Activated CD4-positive, alpha-beta memory T cell treated with anti-CD3 and anti-CD28 coated beads, Interleukin-2, amount 10 ng/mL, durations not matched to agents 7 days and 5 days (primary cell): ENCODE data around the gene TMEM185B. TPM values are rescaled to one million over a fixed set of nuclear protein-coding genes. Genes with fewer than 3 reads are reported as not detected.

Experiments
- CTCF ChIA-PET: fragments of 350-600 bp; sonication (Branson Sonifier 250); formaldehyde crosslinking; loops from one replicate; lab custom pipeline; 2021; ENCODE audit warnings: antibody characterized with exemption, inconsistent platforms; lab: Charles Lee
- POLR2A ChIA-PET: fragments of 350-600 bp; sonication (Branson Sonifier 250); formaldehyde crosslinking; loops from one replicate; lab custom pipeline; 2021; ENCODE audit warnings: antibody characterized with exemption; lab: Charles Lee
- DNase-seq: peaks from one replicate; pipeline ENCODE4 v3.0.0-alpha.2; 2020
- H3K27ac Mint-ChIP-seq: one replicate; pipeline ENCODE4 v1.8.0; 2021; ENCODE audit warnings: mild to moderate bottlenecking, mixed read lengths
- H3K27me3 Mint-ChIP-seq: one replicate; pipeline ENCODE4 v1.8.0; 2021; ENCODE audit warnings: mixed read lengths
- H3K36me3 Mint-ChIP-seq: one replicate; pipeline ENCODE4 v1.8.0; 2021; ENCODE audit warnings: low read depth, mixed read lengths
- H3K4me1 Mint-ChIP-seq: one replicate; pipeline ENCODE4 v1.8.0; 2021; ENCODE audit warnings: mixed read lengths
- H3K4me3 Mint-ChIP-seq: one replicate; pipeline ENCODE4 v1.8.0; 2021; ENCODE audit warnings: mild to moderate bottlenecking, mixed read lengths
- H3K9me3 Mint-ChIP-seq: one replicate; pipeline ENCODE4 v1.8.0; 2021; ENCODE audit warnings: mixed read lengths
- total RNA-seq, 2 experiments: library from RNA; stranded (reverse); gene quantifications; one replicate each; pipeline ENCODE4 v1.2.3, GENCODE V29; 2021

The TMEM185B gene
- total RNA-seq, 2 experiments from 2014 or later = 19.2 to 21.8 TPM

DNA sequence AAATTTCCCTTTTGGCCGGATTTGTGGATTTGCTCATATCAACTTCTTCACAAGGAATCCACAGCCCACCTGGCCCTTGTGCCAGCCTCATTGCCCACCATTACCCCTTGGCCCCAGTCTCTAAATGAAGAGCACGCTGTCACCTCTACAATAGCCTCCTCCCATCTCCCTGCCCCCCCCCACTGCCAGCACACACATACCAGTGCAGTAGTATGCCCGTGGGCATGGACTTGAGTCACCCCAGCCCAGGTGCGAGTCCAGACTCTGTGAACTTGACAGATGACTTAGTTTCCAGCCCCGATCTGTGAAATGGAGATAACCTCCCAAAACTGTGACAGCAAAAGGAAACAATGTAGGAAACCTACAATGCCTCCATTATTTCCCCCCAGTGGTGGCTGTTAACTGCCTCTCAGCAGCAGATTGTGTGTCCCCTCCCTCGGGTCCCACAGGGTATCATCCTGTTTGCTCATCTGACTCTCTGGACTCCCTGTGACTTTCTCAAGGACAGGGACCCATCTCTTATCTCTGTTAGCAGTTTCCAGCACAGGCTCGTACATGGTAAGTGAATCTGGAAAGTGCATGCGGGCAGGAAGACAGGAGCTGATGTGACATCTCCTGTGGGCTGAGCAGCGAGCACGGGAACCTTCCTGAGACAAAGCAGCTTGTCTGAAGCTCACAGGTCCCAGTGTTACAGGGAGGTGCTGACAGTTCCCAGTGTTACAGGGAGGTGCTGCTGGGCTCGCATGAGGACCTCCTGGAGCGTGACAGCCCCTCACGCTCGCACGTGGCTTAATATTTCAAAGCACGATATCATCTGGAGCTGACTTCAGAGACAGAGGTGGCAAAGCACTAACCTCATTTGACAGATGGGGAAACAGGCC lies 4.2 kb upstream of the TMEM185B start:
- ChIA-PET CTCF (interaction anchor here (1.5 to 2.5 kb wide), 3 partner anchors 30 to 86 kb away, joined by 3 to 16 read pairs (median 5); no protein-coding TSS in a partner anchor), POLR2A (interaction anchor here (1.0 to 1.2 kb wide), 2 partner anchors 25 to 65 kb away, joined by 3 to 5 read pairs; partner anchors contain the start of gene RALB)
- H3K36me3 Mint-ChIP-seq = peaks cover 68% of the 10 kb centered on the region
- H3K27me3 Mint-ChIP-seq = no peaks in the 10 kb centered on the region
- peak overlapping the region; percentile 55 for H3K27ac Mint-ChIP-seq
- H3K4me3 Mint-ChIP-seq = no peak overlapping the region
- peaks cover under 1% of the 10 kb centered on the region for H3K9me3 Mint-ChIP-seq
- DNase-seq = no peak
- peaks cover 68% of the 10 kb centered on the region for H3K4me1 Mint-ChIP-seq

GRCh38 chr2:120226316-120226715 lies 3.1 kb upstream of the TMEM185B start:
- DNase-seq = no peak
- H3K27me3 Mint-ChIP-seq = no peaks in the 10 kb centered on the region
- CTCF ChIA-PET = interaction anchor here (2.5 kb wide), 1 partner anchor 87 kb away, joined by 16 read pairs; no protein-coding TSS in a partner anchor
- H3K9me3 Mint-ChIP-seq = peaks cover 8% of the 10 kb centered on the region
- H3K4me1 Mint-ChIP-seq = peaks cover 78% of the 10 kb centered on the region
- peaks cover 72% of the 10 kb centered on the region for H3K36me3 Mint-ChIP-seq
- peak overlapping the region; percentile 33 for H3K27ac Mint-ChIP-seq
- POLR2A ChIA-PET = no interaction called here
- no peak overlapping the region for H3K4me3 Mint-ChIP-seq

DNA sequence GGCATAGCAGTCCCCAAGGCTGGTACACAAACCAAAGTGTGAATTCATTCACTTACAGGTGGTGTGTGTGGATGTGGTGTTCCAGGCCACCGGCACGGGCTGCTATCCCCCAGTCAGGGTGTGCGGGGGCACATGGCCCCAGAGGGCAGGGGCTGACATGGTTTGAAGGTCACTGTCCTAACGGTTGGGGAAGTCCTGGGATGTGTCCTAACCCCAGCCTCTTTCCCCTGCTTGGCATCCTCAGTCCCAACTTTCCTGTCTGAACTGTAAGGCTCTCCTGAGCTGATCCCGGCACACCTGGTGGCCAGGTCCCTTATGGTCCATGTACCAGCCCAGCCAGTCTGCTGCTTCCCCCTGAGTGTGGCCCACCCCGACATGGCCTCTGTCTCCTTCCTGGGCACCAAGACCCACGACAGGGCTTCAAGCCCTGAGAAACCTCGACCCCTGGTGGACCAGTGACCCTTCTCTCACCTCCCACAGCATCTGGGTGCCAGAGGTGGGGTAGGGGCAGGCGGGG lies 2.4 kb upstream of the TMEM185B start:
- DNase-seq = no peak
- H3K9me3 Mint-ChIP-seq = peaks cover 8% of the 10 kb centered on the region
- ChIA-PET CTCF (interaction anchor here (0.7 to 4.9 kb wide), 2 partner anchors 49 to 88 kb away, joined by 3 to 18 read pairs; no protein-coding TSS in a partner anchor), POLR2A (interaction anchor here (0.7 to 1.0 kb wide), 3 partner anchors 8 to 31 kb away, joined by 3 read pairs; partner anchors contain the start of gene RALB)
- H3K27me3 Mint-ChIP-seq = no peaks in the 10 kb centered on the region
- H3K4me1 Mint-ChIP-seq = peaks cover 82% of the 10 kb centered on the region
- H3K4me3 Mint-ChIP-seq = no peak overlapping the region
- peak overlapping the region; percentile 31 for H3K27ac Mint-ChIP-seq
- peaks cover 72% of the 10 kb centered on the region for H3K36me3 Mint-ChIP-seq

- H3K27ac Mint-ChIP-seq = peak overlapping the region; percentile 72
- peak overlapping the region; percentile 78 for H3K4me3 Mint-ChIP-seq
- peaks cover 72% of the 10 kb centered on the region for H3K36me3 Mint-ChIP-seq
- H3K27me3 Mint-ChIP-seq = no peaks in the 10 kb centered on the region
- ChIA-PET POLR2A (interaction anchor here (0.7 to 1.0 kb wide), 3 partner anchors 9 to 32 kb away, joined by 3 read pairs; partner anchors contain the start of gene RALB), CTCF (interaction anchor here (0.7 to 4.9 kb wide), 2 partner anchors 48 to 88 kb away, joined by 3 to 18 read pairs; no protein-coding TSS in a partner anchor)
- peaks cover 80% of the 10 kb centered on the region for H3K4me1 Mint-ChIP-seq
- DNase-seq = no peak
- peaks cover 8% of the 10 kb centered on the region for H3K9me3 Mint-ChIP-seq
Observed at GRCh38 chr2:120224735-120225548, 1.7 kb upstream of the TMEM185B start.

- Mint-ChIP-seq H3K27ac (peak overlapping the region; percentile 83), H3K36me3 (peaks cover 71% of the 10 kb centered on the region), H3K9me3 (peaks cover 8% of the 10 kb centered on the region), H3K4me1 (peaks cover 75% of the 10 kb centered on the region), H3K4me3 (peak overlapping the region; percentile 78), H3K27me3 (no peaks in the 10 kb centered on the region)
- CTCF ChIA-PET = interaction anchor here (4.9 kb wide), 1 partner anchor 89 kb away, joined by 18 read pairs; no protein-coding TSS in a partner anchor
- no peak for DNase-seq
- POLR2A ChIA-PET = interaction anchor here (1.0 kb wide), 1 partner anchor 67 kb away, joined by 3 read pairs; no protein-coding TSS in a partner anchor
Observed at GRCh38 chr2:120224256-120224655, 1.1 kb upstream of the TMEM185B start.

DNA sequence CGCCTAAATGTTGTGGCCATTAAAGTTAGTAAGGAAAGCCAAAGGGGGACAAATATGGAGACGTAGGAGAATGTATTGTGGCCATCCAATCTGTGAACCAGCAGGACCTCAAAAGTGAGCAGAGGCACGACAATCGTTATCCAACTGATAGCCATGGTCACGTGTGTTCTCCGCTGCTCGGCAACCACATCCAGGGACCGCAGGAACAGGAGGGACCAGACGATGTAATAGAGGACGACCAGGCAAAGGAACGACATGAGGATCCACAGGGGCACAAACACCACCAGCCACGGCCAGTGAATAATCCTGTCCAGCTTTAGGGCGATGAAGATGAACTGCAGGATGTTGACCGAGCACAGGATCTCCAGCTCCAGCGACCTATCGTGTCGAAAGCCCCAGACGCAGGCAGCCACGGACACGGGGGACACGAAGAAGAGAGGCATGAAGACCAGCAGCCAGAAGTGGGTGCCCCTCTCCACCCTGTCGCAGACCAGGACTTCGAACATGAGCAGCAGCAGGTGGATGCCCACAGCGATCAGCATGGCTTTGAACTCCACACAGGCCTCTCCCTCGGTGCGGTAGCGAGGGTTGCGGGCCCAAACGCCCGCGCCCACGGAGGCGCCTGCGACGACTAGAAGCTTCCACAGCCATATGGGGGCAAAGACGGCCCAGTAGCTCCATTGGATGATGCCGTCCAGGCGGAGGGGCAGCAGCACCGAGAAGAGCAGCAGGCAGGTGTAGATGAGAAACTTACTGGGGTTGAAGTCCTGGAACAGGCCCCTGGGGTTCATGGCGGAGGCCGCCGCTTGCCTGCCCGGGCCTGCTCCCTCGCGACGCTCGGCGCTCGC lies 790 bp downstream of the TMEM185B start:
- peaks cover 58% of the 10 kb centered on the region for H3K4me1 Mint-ChIP-seq
- H3K27ac Mint-ChIP-seq = peak overlapping the region; percentile 76
- peaks cover 8% of the 10 kb centered on the region for H3K9me3 Mint-ChIP-seq
- no peaks in the 10 kb centered on the region for H3K27me3 Mint-ChIP-seq
- DNase-seq = no peak
- CTCF ChIA-PET = interaction anchor here (1.5 to 4.9 kb wide), 4 partner anchors 8 to 91 kb away, joined by 3 to 18 read pairs (median 11); no protein-coding TSS in a partner anchor
- POLR2A ChIA-PET = interaction anchor here (1.0 to 3.8 kb wide), 12 partner anchors 8 to 214 kb away, joined by 3 to 36 read pairs (median 4); partner anchors contain the start of gene RALB
- peaks cover 67% of the 10 kb centered on the region for H3K36me3 Mint-ChIP-seq
- H3K4me3 Mint-ChIP-seq = peak overlapping the region; percentile 71

GRCh38 chr2:120221616-120222015 lies 1.6 kb downstream of the TMEM185B start:
- peaks cover 63% of the 10 kb centered on the region for H3K36me3 Mint-ChIP-seq
- H3K27ac Mint-ChIP-seq = peak overlapping the region; percentile 31
- H3K4me1 Mint-ChIP-seq = peaks cover 50% of the 10 kb centered on the region
- H3K27me3 Mint-ChIP-seq = no peaks in the 10 kb centered on the region
- peak overlapping the region; percentile 71 for H3K4me3 Mint-ChIP-seq
- no peak for DNase-seq
- ChIA-PET CTCF (interaction anchor here (0.6 to 4.9 kb wide), 3 partner anchors 46 to 470 kb away, joined by 3 to 18 read pairs (median 14); no protein-coding TSS in a partner anchor), POLR2A (interaction anchor here (1.1 to 3.8 kb wide), 2 partner anchors 11 to 26 kb away, joined by 3 to 36 read pairs; no protein-coding TSS in a partner anchor)
- H3K9me3 Mint-ChIP-seq = peaks cover 11% of the 10 kb centered on the region

DNA sequence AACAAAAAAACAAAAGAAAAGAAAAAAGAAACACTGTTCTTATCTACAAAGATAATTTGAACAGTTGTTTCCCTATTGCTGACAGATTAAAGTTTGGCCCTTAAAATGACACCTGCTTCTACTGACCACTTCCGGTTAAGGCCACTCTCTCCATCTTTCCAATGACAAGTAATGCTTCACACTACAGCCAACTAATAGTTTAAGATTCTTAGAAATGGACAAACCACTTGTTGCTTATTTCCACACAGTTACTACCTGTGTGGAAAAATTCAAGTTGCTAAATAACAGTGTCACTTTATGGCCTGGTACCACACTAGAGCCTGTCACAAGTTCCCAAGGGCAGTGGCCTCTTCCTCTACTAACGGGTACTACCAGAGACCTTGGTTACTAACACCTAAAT lies 2.4 kb downstream of the TMEM185B start:
- peaks cover 43% of the 10 kb centered on the region for H3K4me1 Mint-ChIP-seq
- ChIA-PET CTCF (interaction anchor here (3.1 to 4.9 kb wide), 2 partner anchors 45 to 93 kb away, joined by 14 to 18 read pairs; no protein-coding TSS in a partner anchor), POLR2A (interaction anchor here (1.3 to 3.8 kb wide), 2 partner anchors 12 to 44 kb away, joined by 3 to 36 read pairs; no protein-coding TSS in a partner anchor)
- H3K4me3 Mint-ChIP-seq = no peak overlapping the region
- H3K36me3 Mint-ChIP-seq = peaks cover 61% of the 10 kb centered on the region
- no peaks in the 10 kb centered on the region for H3K27me3 Mint-ChIP-seq
- DNase-seq = no peak
- H3K9me3 Mint-ChIP-seq = peaks cover 16% of the 10 kb centered on the region
- no peak overlapping the region for H3K27ac Mint-ChIP-seq

DNA sequence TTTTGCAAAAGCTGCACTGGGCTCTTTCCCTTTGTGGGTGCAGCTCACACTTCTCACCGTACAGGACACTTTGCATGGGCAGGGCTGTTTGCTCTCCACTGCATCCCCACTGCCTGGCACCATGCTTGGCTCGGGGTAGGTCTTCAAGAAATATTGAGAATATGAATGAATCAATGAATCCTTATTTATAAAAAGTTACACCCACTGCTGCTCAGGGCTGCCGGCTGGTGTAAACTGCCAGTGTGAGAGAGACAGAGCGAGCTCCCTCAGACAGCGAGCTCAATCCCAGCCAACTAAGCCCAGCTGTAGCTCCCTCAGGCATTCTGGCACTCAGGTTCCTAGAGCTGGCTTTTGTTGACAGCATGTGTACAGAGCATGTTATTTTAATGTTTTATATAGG lies 3.4 kb downstream of the TMEM185B start:
- H3K4me1 Mint-ChIP-seq = peaks cover 37% of the 10 kb centered on the region
- H3K36me3 Mint-ChIP-seq = peaks cover 55% of the 10 kb centered on the region
- ChIA-PET POLR2A (interaction anchor here (1.0 to 1.3 kb wide), 3 partner anchors 12 to 71 kb away, joined by 3 to 7 read pairs (median 3); no protein-coding TSS in a partner anchor), CTCF (interaction anchor here (1.2 to 1.4 kb wide), 2 partner anchors 45 to 93 kb away, joined by 4 to 7 read pairs; no protein-coding TSS in a partner anchor)
- DNase-seq = no peak
- no peak overlapping the region for H3K27ac Mint-ChIP-seq
- H3K9me3 Mint-ChIP-seq = peaks cover 16% of the 10 kb centered on the region
- H3K4me3 Mint-ChIP-seq = no peak overlapping the region
- no peaks in the 10 kb centered on the region for H3K27me3 Mint-ChIP-seq

- Mint-ChIP-seq H3K4me3 (no peak overlapping the region), H3K9me3 (peaks cover 16% of the 10 kb centered on the region), H3K4me1 (peaks cover 32% of the 10 kb centered on the region), H3K27ac (no peak overlapping the region), H3K36me3 (peaks cover 52% of the 10 kb centered on the region), H3K27me3 (no peaks in the 10 kb centered on the region)
- ChIA-PET POLR2A (interaction anchor here (1.0 to 1.3 kb wide), 3 partner anchors 13 to 72 kb away, joined by 3 to 7 read pairs (median 3); no protein-coding TSS in a partner anchor), CTCF (interaction anchor here (1.2 to 1.6 kb wide), 3 partner anchors 10 to 94 kb away, joined by 4 to 7 read pairs (median 5); no protein-coding TSS in a partner anchor)
- DNase-seq = no peak
Observed at GRCh38 chr2:120219291-120219690, 3.9 kb downstream of the TMEM185B start.

DNA sequence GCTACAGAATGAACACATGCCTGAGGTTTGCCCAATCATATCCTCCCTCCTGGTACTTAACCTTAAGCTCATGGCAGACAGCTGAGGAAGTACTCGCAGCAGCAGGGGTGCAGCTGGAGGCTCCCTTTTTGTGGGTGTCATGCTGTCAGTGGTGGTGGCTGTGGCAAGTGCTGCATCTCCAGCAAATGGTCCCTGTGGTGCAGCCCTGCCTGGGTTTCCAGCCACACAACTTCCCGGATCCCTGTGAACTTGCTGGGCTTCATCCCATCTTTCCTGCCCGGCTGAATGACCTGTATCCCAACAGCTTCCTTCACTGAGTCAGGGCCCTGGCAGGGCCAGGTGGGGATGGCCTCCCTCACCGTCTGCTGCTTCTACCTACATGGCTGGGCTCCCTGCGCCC lies 5.0 kb downstream of the TMEM185B start:
- no peak for DNase-seq
- Mint-ChIP-seq H3K27me3 (no peaks in the 10 kb centered on the region), H3K27ac (no peak overlapping the region), H3K9me3 (peaks cover 16% of the 10 kb centered on the region), H3K36me3 (peaks cover 50% of the 10 kb centered on the region), H3K4me1 (peaks cover 24% of the 10 kb centered on the region), H3K4me3 (no peak overlapping the region)
- POLR2A ChIA-PET = interaction anchor here (0.9 to 1.4 kb wide), 3 partner anchors 10 to 19 kb away, joined by 3 to 4 read pairs (median 3); no protein-coding TSS in a partner anchor
- CTCF ChIA-PET = interaction anchor here (1.6 kb wide), 1 partner anchor 8 kb away, joined by 5 read pairs; no protein-coding TSS in a partner anchor
